GM21576 (cell line): ENCODE measurements around the gene CCSER2.
"Not testable (repeated sequence)": the region's sequence is repeated elsewhere in the genome, so short reads cannot be mapped to it uniquely, and the experiment has no call there.

Experiments
- ATAC-seq: cut with Tn5 transposase; IDR thresholded peaks from one replicate; pipeline ENCODE4 v1.9.1; 2021; ENCODE audit warnings: mild to moderate bottlenecking, moderate library complexity; ENCODE audit not compliant: unreplicated experiment

CCSER2 gene

DNA sequence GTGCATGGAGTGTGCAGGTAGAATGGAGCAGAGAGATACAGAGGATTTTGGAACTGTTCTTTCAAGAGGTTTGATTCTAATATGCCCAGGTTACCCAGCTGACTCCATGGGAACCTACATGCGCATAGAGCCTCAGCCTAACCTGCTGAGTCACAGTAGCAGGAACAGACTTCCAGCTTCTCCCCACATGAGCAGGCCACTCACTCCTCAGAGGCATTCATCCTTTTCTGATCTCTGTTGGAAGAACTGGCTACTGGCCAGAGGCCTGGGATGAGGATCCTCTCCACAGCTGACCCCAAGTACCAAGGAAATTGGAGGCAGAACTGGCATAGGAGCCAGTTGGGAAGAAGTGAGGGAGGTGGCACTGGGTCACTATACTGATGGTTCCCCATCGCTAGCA lies 17.9 kb upstream of the CCSER2 start:
- ATAC-seq, result no peak

DNA sequence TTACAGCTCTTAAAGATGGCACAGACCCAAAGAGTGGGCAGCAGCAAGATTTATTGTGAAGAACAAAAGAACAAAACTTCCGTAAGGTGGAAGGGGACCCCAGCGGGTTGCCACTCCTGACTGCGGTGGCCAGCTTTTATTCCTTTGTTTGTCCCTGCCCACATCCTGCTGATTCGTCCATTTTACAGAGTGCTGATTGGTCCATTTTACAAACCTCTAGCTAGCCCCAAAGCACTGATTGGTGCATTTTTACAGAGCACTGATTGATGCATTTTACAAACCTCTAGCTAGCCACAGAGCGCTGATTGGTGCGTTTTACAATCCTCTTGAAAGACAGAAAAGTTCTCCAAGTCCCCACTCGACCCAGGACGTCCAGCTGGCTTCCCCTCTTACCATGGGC lies 16.8 kb upstream of the CCSER2 start:
- no peak for ATAC-seq

DNA sequence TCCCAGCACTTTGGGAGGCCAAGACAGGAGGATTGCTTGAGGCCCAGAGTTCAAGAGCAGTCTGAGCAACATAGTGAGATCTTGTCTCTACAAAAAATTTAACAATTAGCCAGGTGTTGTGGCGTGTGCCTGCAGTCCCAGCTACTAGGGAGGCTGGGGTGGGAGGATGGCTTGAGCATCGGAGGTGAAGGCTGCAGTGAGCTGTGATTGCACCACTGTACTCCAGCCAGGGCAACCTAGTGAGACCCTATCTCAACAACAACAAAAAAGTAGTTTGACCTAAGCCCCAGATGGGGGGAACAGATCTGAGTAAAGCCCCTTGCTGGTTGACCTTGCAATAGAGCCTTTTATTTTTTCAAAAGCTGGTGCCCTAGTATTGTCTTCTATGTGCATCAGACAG lies 15.6 kb upstream of the CCSER2 start:
- no peak for ATAC-seq

DNA sequence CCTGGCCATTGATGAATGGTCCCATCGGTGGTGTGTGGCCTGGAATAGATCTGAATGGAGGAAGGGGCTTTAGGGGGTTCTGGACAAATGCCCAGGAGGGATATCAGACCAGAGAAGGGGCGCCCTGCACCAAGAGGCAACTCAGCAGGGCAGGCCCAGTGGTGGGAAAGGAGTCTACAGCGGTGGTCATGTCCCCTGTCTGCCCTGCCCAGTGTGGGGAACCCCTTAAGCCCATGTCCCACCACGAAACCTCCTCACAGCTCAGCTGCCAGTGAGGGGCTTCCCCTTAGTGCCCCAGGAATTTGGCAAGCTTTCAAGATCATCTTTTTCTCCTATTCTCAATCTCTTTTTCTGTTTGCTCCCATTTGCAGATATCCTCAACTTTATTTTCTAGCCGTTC lies 14.1 kb upstream of the CCSER2 start:
- ATAC-seq, result no peak

DNA sequence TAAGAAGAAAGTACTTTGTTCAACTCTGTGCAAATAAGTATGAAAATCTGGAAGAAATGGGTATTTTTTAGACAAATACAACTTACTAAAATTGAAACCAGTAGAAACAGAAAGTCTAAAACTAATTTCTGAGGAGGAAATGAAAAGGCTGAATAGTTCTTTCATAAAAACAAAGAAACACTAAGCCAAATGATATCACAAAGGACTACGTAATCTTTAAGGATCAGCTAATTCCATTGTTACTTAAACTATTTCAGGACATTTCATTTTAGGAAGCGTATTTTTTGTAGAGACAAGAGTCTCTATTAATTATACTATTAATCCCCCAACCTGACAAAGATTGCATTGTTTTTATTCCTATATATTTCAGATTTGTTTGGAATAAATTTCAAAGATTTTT lies 11.2 kb upstream of the CCSER2 start:
- ATAC-seq, result peak; percentile 89

DNA sequence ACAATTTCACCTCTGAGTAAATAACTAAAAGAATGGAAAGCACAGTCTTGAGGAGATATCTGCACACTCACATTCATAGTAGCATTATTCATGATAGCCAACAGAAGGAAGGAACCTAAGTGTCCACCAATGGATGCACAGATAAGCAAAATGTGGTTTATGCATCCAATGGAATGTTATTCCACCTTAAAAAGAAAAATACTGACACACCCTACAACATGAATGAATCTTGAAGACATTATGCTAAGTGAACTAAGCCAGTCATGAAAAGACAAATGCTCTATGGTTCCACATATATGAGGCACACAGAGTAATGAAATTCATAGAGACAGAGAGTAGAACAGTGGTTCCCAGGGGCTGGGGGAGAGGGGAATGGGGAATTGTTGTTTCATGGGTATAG lies 6.5 kb upstream of the CCSER2 start:
- no peak for ATAC-seq

DNA sequence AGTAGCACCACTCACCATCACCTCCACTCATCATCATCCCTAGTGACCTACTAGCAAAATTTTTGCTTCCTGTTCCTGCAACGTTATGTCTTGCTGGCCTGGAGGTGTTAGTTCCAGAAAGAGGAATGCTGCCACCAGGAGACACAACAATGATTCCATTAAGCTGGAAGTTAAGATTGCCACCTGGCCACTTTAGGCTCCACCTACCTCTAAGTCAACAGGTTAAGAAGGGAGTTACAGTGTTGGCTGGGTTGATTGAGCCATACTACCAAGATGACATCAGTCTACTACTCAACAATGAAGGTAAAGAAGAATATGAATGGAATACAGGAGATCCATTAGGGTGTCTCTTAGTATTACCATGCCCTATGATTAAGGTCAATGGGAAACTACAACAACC lies 4.8 kb upstream of the CCSER2 start:
- ATAC-seq, result not testable (repeated sequence)

DNA sequence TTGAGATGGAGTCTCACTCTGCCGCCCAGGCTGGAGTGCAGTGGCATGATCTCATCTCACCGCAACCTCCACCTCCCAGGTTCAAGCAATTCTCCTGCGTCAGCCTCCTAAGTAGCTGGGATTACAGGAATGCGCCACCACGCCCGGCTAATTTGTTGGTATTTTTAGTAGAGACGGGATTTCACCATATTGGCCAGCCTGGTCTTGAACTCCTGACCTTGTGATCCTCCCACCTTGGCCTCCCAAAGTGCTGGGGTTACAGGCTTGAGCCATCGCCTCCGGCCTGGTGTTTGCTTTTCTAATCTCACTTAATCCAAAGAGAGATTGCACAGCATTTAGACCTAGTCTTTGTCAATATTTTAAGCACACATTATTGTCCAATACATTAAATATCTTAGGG lies 1.4 kb upstream of the CCSER2 start:
- not testable (repeated sequence) for ATAC-seq

DNA sequence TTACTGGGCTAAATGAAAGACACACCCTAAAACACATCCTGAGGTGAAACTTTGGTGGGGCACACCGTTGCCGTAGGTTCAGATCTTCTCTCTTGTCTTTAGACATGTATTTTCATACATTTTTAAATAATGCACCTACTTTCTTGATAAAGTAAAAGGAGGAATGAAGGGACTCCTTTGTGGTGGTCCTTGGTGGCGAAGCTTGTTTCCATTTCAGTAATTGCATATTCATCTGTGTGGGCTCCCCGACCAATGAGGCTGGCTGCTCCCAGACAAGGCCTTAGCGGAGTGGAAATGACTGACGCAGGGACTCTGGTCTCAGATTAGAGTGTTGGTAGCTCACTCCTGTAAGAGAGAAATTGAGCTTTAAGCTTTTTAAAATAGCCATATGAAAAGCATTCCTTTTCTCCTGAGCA lies 815 bp downstream of the CCSER2 start:
- peak; percentile 19 for ATAC-seq

DNA sequence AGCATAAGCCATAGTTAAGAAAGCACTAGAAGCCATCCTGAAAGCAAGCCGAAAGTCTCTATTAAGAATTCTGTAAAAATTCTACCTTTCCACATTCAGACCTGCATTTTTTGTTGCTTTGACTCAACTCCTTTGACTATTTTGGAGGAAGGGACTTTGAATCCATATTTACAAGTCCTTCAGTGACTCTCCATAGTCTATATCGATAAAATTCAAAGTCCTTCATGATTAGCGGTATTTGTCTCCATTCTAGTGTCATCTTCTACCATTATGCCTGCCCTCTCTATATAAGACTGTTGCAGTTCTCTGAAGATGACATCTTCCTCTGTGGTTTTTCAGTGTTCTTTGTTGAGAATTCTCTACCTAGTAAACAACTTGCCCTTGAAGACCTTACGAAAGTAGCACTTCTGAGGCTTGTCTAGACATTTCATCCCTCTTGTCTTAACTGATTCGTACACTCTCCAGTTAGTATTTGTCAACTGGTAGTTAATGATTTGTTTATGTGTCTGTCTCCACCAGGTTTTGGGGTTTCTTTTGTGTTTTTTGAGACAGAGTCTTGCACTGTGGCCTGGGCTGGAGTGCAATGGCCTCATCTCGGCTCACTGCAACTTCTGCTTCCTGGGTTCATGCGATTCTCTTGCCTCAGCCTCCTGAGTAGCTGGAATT lies 1.7 kb downstream of the CCSER2 start:
- ATAC-seq, result peak; percentile 49

DNA sequence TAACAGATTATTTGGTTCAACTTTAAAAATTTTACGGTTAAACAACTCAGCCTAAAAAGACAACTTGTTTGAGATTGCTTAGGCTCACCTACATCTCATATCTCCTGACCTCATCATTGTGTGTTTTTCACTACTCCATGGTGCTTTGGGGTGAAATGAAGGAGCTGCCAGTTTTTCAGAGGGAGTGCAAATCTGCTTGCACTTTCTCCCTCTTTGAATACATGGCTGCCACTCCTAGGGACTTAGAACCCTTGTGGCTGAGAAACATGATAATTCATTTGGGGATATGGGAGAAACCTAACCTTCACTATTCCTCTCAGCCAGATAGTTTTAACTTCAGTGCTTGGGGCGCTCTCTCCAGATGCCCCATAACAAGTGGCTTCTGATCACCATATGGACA lies 2.7 kb downstream of the CCSER2 start:
- no peak for ATAC-seq

DNA sequence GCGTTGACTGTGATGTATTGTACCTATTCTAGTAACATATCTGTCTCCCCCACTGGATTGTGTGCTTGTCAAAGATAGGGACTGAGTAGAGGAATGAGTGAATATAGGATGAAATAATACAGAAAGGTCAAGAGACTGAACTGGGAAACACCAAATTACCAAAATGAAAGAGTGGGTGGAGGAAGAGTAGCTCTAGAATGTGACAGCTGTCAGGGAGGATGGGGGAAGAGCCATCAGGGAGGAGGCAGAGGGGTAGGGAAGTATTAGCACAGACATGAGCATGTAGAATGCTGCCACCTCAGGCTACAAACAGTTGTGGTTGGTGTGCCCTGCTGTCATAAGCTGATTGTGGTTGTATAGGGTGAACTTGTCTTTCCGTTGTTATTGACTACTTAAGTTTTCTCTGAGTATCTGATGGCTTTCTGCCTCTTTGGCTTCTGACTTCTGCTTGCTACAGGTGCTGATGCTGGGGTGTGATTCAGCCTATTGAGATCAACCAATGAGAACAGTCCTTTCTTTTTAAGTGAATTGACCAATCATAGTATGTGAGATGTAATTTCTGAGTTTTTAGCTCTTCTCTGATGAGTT lies 5.6 kb downstream of the CCSER2 start:
- ATAC-seq, result peak; percentile 43

DNA sequence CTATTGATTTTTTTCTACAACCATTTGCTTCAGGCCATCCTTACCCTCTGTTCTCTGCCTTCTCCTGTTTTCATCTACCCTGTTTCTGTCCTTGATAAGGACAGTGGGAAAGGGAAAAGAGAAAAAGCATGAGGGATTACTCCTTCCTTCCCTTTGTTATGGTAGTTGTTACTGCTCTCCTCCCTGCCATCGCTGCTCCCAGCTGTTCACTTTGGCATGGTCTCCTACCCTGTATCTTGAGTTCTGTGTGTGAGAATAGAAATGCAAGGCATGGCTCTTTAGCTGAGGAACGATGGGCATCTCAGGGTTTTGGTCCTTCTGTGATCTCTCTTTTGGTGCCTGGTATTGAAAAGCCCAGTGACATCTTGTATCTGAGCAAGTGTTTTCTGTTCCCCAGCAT lies 6.4 kb downstream of the CCSER2 start:
- ATAC-seq, result no peak

DNA sequence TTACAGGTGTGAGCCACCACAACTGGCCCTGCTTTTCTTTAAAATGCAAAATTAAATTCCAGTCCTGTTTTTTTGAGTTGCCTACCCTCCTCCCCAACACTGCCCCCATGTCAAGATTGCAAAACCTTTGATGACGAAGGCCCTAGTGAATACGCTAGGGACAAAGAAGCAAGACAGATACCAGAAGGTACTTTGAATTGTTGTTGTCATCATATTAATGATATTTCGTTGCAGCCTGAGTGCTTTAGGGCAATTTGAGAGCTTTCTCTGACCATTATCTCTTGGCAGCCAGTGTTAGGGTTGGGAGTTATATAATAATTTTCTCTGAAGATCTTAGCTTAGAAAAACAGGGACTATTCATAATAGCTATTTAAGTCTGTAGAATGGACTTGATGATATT lies 7.1 kb downstream of the CCSER2 start:
- ATAC-seq, result no peak

DNA sequence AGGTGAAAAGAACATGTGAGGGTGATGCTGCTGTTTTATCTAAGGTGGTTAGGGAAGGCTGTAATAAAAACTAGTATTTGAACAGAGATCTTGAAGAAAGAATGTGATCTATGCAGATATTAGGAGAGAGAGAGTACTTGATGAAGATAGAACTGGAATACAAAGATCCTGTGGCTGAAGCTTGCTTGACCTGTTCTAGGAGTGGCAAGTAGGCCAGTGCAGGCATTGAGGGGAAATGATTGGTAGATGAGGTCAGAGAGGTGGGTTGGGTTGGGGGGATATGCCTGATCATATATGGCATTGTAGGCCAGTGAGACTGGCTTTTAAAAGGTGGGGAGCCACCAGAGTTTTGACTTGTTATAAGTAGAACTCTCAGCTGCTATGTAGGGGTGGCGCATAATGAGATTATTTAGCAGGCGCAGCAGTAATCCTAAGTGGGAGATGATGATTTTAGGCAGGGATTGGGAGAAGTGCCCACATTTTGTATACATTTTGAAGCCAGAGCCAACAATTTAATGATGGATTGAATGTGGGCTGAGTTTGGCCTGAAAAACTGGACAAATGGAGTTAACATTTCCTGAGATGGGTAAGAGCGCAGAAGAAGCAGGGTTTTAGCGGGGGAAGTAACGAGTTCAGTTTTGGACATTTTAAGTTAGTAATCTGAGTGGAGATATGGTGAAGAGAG lies 8.2 kb downstream of the CCSER2 start:
- no peak for ATAC-seq

DNA sequence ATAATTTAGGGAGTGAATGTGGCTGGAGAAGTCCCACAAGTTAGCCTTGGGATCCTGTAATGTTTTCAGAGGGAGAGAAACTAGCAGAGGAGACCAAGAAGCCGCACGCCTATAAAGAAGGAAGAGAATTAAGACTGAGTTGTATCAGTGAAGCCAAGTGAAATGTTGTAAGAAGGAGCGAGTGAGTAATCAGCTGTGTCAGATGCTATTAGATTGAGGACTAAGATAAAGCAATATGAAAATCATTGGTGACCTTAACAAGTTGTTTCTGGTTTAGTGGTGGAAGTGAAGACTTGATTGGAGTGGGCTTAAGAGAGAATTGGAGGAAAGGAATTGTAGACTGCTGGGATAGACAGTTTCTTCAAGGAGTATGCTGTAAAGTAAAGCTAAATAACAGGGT lies 8.8 kb downstream of the CCSER2 start:
- ATAC-seq, result no peak

DNA sequence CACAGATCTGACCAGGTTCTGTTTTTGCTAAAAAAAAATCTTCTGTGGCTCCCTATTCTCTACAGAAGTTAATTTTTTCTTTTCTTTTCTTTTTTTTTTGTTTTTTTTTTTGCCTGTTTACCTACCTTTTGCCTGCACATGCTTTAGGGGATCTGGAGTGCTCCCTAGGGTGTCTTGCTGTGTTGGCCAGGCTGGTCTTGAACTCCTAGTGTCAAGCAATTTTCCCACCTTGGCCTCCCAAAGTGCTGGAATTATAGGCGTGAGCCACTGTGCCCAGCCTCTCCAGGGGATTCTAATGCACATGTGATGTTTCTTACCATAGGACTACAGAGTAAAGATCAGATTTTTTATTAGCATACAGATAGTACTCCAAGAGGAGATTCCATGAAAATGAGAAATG lies 10.6 kb downstream of the CCSER2 start:
- ATAC-seq, result no peak

DNA sequence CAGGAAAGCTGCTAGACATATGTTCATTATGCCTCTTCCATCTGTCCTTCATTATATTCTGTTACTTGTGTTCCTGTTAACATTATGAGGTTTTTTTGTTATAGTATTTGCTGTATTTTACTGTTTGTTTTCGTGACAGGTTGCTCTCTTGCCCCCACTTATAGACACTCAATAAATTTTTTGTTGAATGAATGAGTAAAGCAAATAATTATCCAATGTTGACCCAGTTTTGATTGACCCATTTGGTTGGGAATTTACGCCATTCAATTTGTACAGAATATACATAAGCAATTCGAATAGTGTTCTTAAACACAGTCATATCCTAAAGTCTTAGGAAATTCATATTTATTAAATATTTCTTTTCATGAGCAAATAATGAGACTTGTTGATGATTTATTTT lies 11.8 kb downstream of the CCSER2 start:
- ATAC-seq, result no peak

DNA sequence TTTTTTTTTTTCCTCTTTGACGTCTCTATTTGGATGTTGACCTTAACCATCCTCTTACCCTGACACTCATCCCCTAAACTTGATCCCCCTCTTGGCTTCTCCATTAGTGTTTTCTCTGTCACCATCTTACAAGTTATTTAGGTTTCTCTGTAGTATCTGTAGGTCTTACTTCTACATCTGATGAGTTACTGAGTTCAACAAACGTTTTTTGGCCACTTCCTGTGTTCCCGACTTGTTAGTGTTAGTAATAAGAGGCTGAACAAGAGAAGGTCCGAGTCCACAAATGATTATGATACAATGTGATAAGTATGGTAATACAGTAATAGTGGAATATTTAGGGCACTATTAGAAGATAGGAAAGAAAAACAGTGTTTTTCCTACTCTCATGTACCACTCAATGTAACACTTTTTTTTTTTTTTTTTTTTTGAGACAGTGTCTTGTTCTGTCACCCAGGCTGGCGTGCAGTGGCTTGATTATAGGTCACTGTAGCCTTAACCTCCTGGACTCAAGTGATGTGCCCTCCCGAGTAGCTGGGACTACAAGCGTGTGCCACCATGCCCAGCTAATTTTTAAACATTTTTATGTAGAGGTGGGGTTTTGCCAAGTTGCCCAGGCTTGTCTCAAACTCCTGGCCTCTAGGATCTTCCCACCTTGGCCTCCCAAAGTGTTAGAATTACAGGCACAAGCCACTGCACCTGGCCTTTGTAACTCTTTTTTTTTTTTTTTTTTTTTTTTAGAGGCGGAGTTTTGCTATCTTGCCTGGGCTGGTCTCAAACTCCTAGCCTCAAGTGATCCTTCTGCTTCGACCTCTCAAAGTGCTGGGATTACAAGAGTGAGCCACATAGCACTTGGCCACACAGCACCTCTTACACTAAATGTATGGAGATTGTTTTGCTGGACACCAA lies 12.5 kb downstream of the CCSER2 start:
- no peak for ATAC-seq

DNA sequence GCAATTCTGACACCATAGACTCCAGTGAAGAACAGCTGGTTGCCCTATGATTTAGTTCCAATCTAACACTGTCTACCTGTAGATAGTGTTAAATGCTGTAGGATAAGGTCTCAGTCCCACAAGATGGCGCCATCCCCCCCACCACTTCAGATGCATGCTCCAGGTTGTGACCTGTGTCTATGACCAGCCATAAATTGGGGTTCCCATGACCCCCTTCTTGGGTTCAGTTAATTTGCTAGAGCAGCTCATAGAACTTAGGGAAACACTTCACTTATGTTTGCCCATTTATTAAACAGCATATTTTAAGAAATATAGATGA lies 13.1 kb downstream of the CCSER2 start:
- ATAC-seq, result no peak

DNA sequence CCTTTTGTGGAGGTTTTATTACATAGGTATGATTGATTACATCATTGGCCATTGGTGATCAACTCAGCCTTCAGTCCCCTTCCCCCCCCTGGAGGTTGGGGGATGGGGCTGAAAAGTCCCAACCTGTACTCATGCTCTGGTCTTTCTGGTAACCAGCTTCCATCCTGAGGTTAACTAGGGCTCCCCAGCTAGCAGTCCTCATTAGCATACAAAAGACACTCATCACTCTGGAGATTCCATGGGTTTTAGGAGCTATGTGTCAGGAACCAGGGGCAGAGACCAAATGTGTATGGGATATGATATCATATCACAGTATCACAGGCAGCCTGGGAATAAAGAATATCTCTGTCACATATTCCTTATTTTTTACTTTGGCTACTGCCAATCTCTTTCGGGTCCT lies 13.6 kb downstream of the CCSER2 start:
- ATAC-seq, result no peak

DNA sequence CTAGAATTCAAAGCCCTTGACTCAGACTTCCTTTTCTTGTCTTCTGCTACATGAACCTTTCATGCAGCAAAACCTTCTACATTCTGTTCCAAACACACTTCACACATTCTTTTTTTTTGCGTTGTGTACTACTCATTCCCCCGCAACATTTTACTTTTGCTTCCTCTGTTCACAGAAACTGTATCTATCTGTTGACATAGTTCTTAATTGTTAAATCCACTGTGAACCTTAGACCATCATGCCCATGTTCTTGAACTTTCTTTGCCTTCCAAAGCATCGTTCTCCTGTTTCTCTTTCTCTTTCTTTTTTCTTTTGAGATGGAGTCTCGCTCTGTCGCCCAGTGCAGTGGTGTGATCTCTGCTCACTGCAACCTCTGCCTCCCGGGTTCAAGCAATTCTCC lies 14.2 kb downstream of the CCSER2 start:
- no peak for ATAC-seq
